ENCODE results near the gene PRLH. TPM values are rescaled to one million over a fixed set of nuclear protein-coding genes. Genes with fewer than 3 reads are reported as not detected.

The PRLH gene
- total and polyA plus RNA-seq, 4 donors, result not detected

DNA sequence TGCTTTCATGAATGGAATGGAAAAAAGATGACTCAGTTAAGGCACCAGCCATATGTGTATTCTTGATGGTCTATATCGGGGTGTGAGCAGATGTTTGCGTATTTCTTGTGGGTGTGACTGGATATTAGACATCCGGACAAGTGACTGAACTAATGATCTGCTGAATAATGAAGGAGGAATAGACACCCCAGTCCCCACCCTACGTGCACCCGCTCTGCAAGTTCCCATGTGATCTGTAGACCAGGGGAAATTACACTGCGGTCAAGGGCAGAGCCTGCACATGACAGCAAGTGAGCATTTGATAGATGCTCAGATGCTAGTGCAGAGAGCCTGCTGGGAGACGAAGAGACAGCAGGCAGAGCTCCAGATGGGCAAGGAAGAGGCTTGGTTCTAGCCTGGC lies 12.4 kb upstream of the PRLH start:
- Histone ChIP-seq H3K27me3 (ENCODE audit: control insufficient read depth in 3 of 3, insufficient read depth in 3 of 3, low read length in 2 of 3) (peaks cover 0 to 2% (median 0%) of the 10 kb centered on the region in 3 donors), H3K4me3 (no peak overlapping the region), H3K9me3 (ENCODE audit: control insufficient read depth in 4 of 4, insufficient read depth in 3 of 4, low read length in 3 of 4) (peaks cover 0 to 7% (median under 1%) of the 10 kb centered on the region in 4 donors), H3K4me1 (ENCODE audit: control insufficient read depth in 5 of 5, insufficient read depth in 5 of 5, low read length in 5 of 5) (peaks cover 0 to 11% (median 0%) of the 10 kb centered on the region in 5 donors), H3K9ac (ENCODE audit: insufficient read depth in 1 of 2, low read length in 2 of 2) (no peak overlapping the region), H3K27ac (ENCODE audit: low read depth in 1 of 2, low read length in 1 of 2) (no peak overlapping the region), H3K36me3 (ENCODE audit: control insufficient read depth in 4 of 4, insufficient read depth in 4 of 4, low read length in 4 of 4) (peaks cover 0 to 21% (median 0%) of the 10 kb centered on the region in 4 donors)
- TF ChIP-seq, protein P1, sequence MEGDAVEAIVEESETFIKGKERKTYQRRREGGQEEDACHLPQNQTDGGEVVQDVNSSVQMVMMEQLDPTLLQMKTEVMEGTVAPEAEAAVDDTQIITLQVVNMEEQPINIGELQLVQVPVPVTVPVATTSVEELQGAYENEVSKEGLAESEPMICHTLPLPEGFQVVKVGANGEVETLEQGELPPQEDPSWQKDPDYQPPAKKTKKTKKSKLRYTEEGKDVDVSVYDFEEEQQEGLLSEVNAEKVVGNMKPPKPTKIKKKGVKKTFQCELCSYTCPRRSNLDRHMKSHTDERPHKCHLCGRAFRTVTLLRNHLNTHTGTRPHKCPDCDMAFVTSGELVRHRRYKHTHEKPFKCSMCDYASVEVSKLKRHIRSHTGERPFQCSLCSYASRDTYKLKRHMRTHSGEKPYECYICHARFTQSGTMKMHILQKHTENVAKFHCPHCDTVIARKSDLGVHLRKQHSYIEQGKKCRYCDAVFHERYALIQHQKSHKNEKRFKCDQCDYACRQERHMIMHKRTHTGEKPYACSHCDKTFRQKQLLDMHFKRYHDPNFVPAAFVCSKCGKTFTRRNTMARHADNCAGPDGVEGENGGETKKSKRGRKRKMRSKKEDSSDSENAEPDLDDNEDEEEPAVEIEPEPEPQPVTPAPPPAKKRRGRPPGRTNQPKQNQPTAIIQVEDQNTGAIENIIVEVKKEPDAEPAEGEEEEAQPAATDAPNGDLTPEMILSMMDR (IDR thresholded peaks at IDR 0.05; ENCODE audit: control extremely low read depth, extremely low read depth), result no peak
- ATAC-seq (ENCODE audit: insufficient read depth, low FRiP score) (no peak), DNase-seq (no peak)
- WGBS, 2 donors, result 78 to 81% methylated on average over 7 of the region's 7 CpGs

DNA sequence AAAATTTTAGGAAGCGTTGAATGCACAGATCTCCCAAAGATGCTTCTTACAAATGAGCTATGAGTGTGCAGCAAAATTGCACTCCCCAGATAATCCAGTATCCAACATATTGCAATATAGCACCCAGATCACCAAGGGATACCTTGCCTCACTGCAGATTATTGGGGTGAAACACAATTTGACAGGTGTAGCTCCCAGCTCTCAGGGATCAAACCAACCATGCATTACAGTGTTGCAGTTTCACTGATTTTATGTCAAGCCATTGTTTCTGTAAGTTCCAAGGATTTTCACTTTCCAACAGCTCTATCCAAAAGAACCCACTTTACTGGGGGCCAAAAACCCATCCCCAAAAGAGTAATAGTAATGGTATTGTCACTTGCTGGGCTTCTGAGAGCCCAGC lies 10.8 kb upstream of the PRLH start:
- H3K9me3 ChIP-seq (ENCODE audit: control insufficient read depth in 4 of 4, insufficient read depth in 3 of 4, low read length in 3 of 4), result peaks cover 0 to 7% (median under 1%) of the 10 kb centered on the region in 4 donors
- peaks cover 0 to 2% (median 0%) of the 10 kb centered on the region in 3 donors for H3K27me3 ChIP-seq (ENCODE audit: control insufficient read depth in 3 of 3, insufficient read depth in 3 of 3, low read length in 2 of 3)
- 100% methylated on average over 1 of the region's 1 CpG for WGBS, 2 donors
- no peak for ATAC-seq (ENCODE audit: insufficient read depth, low FRiP score)
- no peak overlapping the region for H3K4me3 ChIP-seq
- peaks cover 0 to 8% (median 0%) of the 10 kb centered on the region in 5 donors for H3K4me1 ChIP-seq (ENCODE audit: control insufficient read depth in 5 of 5, insufficient read depth in 5 of 5, low read length in 5 of 5)
- H3K9ac ChIP-seq (ENCODE audit: insufficient read depth in 1 of 2, low read length in 2 of 2), result no peak overlapping the region
- no peak for DNase-seq
- peaks cover 0 to 17% (median 0%) of the 10 kb centered on the region in 4 donors for H3K36me3 ChIP-seq (ENCODE audit: control insufficient read depth in 4 of 4, insufficient read depth in 4 of 4, low read length in 4 of 4)
- TF ChIP-seq, protein P1 (IDR thresholded peaks at IDR 0.05; ENCODE audit: control extremely low read depth, extremely low read depth), result no peak
- H3K27ac ChIP-seq (ENCODE audit: low read depth in 1 of 2, low read length in 1 of 2), result no peak overlapping the region

DNA sequence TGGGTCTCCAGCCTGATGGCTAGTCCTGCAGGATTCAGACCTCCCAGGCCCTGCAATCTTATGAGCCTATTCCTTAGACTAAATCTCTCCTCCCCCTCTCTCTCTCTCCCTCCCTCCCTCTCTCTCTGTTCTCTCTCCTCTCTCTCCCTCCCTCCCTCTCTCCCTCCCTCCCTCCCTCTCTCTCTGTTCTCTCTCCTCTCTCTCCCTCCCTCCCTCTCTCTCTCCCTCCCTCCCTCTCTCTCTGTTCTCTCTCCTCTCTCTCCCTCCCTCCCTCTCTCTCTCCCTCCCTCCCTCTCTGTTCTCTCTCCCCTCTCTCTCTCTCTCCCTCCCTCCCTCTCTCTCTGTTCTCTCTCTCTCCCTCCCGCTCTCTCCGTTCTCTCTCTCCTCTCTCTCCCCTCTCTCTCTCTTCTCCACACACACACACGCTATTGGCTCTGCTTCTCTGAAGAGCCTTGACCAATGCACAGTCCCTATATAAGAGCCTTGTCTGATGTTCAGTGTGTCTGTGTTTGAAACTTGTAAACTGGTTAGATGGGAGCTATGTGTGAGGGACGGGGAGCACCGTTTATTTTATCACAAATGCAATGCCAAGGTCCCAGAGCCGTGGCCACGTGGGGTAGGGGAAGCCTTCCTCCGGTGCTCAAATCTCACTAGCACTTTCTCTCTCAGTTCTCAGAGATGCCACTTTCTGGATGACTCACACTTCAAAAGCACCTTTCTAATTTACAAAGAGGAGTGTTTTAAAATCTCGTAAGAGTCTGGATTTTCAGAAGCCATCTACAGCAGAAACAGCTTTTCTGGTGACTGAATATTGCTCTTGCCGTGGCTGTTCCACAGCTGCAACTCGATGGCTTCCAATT lies 9.4 kb upstream of the PRLH start:
- ATAC-seq (ENCODE audit: insufficient read depth, low FRiP score) (no peak), DNase-seq (no peak)
- Histone ChIP-seq H3K27ac (ENCODE audit: low read depth in 1 of 2, low read length in 1 of 2) (no peak overlapping the region), H3K9ac (ENCODE audit: insufficient read depth in 1 of 2, low read length in 2 of 2) (no peak overlapping the region), H3K36me3 (ENCODE audit: control insufficient read depth in 4 of 4, insufficient read depth in 4 of 4, low read length in 4 of 4) (peaks cover 0 to 12% (median 0%) of the 10 kb centered on the region in 4 donors), H3K27me3 (ENCODE audit: control insufficient read depth in 3 of 3, insufficient read depth in 3 of 3, low read length in 2 of 3) (peaks cover 0 to 2% (median 0%) of the 10 kb centered on the region in 3 donors), H3K9me3 (ENCODE audit: control insufficient read depth in 4 of 4, insufficient read depth in 3 of 4, low read length in 3 of 4) (peaks cover 0 to 7% (median under 1%) of the 10 kb centered on the region in 4 donors), H3K4me1 (ENCODE audit: control insufficient read depth in 5 of 5, insufficient read depth in 5 of 5, low read length in 5 of 5) (peaks cover 0 to 8% (median 0%) of the 10 kb centered on the region in 5 donors), H3K4me3 (no peak overlapping the region)
- TF ChIP-seq, protein P1 (IDR thresholded peaks at IDR 0.05; ENCODE audit: control extremely low read depth, extremely low read depth), result no peak
- 63 to 66% methylated on average over 11 of the region's 11 CpGs for WGBS, 2 donors
